NCI-H69 (cell line): Measurements from ENCODE around the gene LENEP.

Experiments used
- DNase-seq: peaks from one replicate; lab custom pipeline; 2025; lab: John Stamatoyannopoulos, UW

Gene LENEP

GRCh38 chr1:155026588-155026987, 33.2 kb downstream of the LENEP start:
- no peak for DNase-seq

- DNase-seq: no peak
Measured at GRCh38 chr1:155029513-155030242, 36.3 kb downstream of the LENEP start.

GRCh38 chr1:155030243-155030795, 36.9 kb downstream of the LENEP start:
- no peak for DNase-seq

GRCh38 chr1:155030899-155031298, 37.5 kb downstream of the LENEP start:
- DNase-seq: no peak

GRCh38 chr1:155032886-155033285, 39.5 kb downstream of the LENEP start:
- no peak for DNase-seq

GRCh38 chr1:155033524-155033923, 40.1 kb downstream of the LENEP start, which contains the start of the genes DCST1 and DCST2:
TSS of gene DCST1 (plus strand) at chr1:155033824. CDS start at chr1:155034037, 213 bp downstream.
TSS of gene DCST2 (minus strand) at chr1:155033781. CDS start at chr1:155033701, 80 bp downstream.
- no peak for DNase-seq

- no peak for DNase-seq
Measured at GRCh38 chr1:155034318-155035208, 41.2 kb downstream of the LENEP start.

GRCh38 chr1:155035936-155036335, 42.5 kb downstream of the LENEP start:
- DNase-seq: no peak

GRCh38 chr1:155037043-155037442, 43.7 kb downstream of the LENEP start:
- no peak for DNase-seq

GRCh38 chr1:155037851-155038441, 44.6 kb downstream of the LENEP start:
- DNase-seq: no peak

GRCh38 chr1:155038602-155039307, 45.4 kb downstream of the LENEP start:
- DNase-seq: no peak

- no peak for DNase-seq
Measured at GRCh38 chr1:155039308-155039669, 45.9 kb downstream of the LENEP start.

GRCh38 chr1:155040358-155041093, 47.1 kb downstream of the LENEP start:
- DNase-seq: no peak

- no peak for DNase-seq
Measured at GRCh38 chr1:155042789-155043188, 49.4 kb downstream of the LENEP start.

- no peak for DNase-seq
Measured at GRCh38 chr1:155043301-155043702, 49.9 kb downstream of the LENEP start.

- DNase-seq: no peak
Measured at GRCh38 chr1:155043793-155044192, 50.4 kb downstream of the LENEP start.
